Measurements from ENCODE around the gene TMEM235.
A peak's percentile ranks its signal among the peaks of the same experiment; 100 is the strongest.

Gene TMEM235

GRCh38 chr17:78255953-78256706, 24.7 kb downstream of the TMEM235 start:
- no peak for DNase-seq

- DNase-seq, result no peak
These were observed 25.5 kb downstream of the TMEM235 start for GRCh38 chr17:78256707-78257591.

- DNase-seq, result no peak
These were observed 26.4 kb downstream of the TMEM235 start for GRCh38 chr17:78257810-78258322.

- peak; percentile 50 for DNase-seq
These were observed 27.1 kb downstream of the TMEM235 start for GRCh38 chr17:78258323-78259191.

GRCh38 chr17:78259192-78259554, 27.7 kb downstream of the TMEM235 start:
- no peak for DNase-seq

- no peak for DNase-seq
These were observed 31.8 kb downstream of the TMEM235 start for GRCh38 chr17:78263063-78263735.

- no peak for DNase-seq
These were observed 32.4 kb downstream of the TMEM235 start for GRCh38 chr17:78263736-78264340.

GRCh38 chr17:78264590-78264989, 33.2 kb downstream of the TMEM235 start:
- no peak for DNase-seq

GRCh38 chr17:78265121-78265520, 33.7 kb downstream of the TMEM235 start:
- DNase-seq, result no peak

- no peak for DNase-seq
These were observed 34.8 kb downstream of the TMEM235 start for GRCh38 chr17:78266231-78266631.

GRCh38 chr17:78266771-78267170, 35.3 kb downstream of the TMEM235 start:
- DNase-seq, result no peak

- DNase-seq, result no peak
These were observed 36.0 kb downstream of the TMEM235 start for GRCh38 chr17:78267253-78268073.

- no peak for DNase-seq
These were observed 36.9 kb downstream of the TMEM235 start for GRCh38 chr17:78268191-78268874.

GRCh38 chr17:78268951-78269905, 37.8 kb downstream of the TMEM235 start:
- DNase-seq, result no peak

GRCh38 chr17:78269955-78270381, 38.5 kb downstream of the TMEM235 start:
- no peak for DNase-seq

- no peak for DNase-seq
These were observed 40.2 kb downstream of the TMEM235 start for GRCh38 chr17:78271419-78272170.

GRCh38 chr17:78272181-78272913, 40.9 kb downstream of the TMEM235 start:
- DNase-seq, result no peak

GRCh38 chr17:78272914-78273258, 41.5 kb downstream of the TMEM235 start:
- DNase-seq, result no peak

All from GDM1 (cell line).